Measurements from ENCODE around the gene RASSF4. TPM values are rescaled to one million over a fixed set of nuclear protein-coding genes. Genes with fewer than 3 reads are reported as not detected.

The RASSF4 gene
- total RNA-seq, 1 donor from 2014 or later: 2.0 TPM

DNA sequence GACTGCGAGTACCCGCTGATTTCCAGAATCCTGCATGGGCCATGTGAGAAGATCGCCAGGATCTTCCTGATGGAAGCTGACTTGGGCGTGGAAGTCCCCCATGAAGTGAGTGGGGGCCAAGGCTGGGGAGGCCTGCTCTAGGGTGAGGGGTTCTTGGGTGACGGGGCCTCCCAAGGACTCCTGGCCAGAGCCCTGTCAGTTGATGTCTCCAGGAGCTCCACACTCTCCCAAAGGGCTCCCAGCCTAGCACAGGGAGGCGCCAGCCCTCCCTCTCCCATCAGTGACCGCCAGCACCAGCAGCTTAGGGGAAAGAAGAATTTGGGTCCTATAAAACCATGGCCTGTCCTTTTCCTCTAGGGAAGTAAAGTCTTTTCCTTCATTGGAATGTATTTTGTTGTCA is 31.4 kb downstream of the RASSF4 start:
- ChIA-PET CTCF (no interaction called here), POLR2A (no interaction called here)
- DNase-seq (no peak), ATAC-seq (ENCODE audit: low read depth) (no peak)
- intact Hi-C loops (cut with micrococcal nuclease): no loop called here
- H3K36me3 Mint-ChIP-seq (ENCODE audit: low read depth): no peaks in the 10 kb centered on the region
- TF ChIP-seq, protein P1, sequence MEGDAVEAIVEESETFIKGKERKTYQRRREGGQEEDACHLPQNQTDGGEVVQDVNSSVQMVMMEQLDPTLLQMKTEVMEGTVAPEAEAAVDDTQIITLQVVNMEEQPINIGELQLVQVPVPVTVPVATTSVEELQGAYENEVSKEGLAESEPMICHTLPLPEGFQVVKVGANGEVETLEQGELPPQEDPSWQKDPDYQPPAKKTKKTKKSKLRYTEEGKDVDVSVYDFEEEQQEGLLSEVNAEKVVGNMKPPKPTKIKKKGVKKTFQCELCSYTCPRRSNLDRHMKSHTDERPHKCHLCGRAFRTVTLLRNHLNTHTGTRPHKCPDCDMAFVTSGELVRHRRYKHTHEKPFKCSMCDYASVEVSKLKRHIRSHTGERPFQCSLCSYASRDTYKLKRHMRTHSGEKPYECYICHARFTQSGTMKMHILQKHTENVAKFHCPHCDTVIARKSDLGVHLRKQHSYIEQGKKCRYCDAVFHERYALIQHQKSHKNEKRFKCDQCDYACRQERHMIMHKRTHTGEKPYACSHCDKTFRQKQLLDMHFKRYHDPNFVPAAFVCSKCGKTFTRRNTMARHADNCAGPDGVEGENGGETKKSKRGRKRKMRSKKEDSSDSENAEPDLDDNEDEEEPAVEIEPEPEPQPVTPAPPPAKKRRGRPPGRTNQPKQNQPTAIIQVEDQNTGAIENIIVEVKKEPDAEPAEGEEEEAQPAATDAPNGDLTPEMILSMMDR (IDR thresholded peaks at IDR 0.05): no peak
- peaks cover 2% of the 10 kb centered on the region for H3K27me3 Mint-ChIP-seq
- H3K4me3 Mint-ChIP-seq: no peak overlapping the region
- H3K27ac Mint-ChIP-seq: no peak overlapping the region
- no peaks in the 10 kb centered on the region for H3K9me3 Mint-ChIP-seq
- H3K4me1 Mint-ChIP-seq: no peaks in the 10 kb centered on the region

DNA sequence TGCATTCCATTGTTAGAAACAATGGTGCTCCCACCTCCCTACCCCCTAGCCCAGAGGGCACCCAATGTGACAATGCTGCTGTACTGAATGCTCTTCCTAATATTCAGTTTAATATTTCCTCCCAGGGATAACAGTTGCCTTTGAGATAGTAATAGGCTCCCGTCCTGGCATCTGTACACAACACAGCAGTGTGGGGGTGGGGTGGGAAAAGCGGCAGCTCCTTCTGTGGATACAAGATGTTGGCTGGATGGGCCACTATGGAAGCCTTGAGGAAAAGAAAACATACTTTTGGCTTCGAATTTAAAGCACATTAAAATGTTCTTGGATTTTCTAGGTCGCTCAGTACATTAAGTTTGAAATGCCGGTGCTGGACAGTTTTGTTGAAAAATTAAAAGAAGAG is 32.0 kb downstream of the RASSF4 start:
- H3K4me1 Mint-ChIP-seq: no peaks in the 10 kb centered on the region
- no peak for ATAC-seq (ENCODE audit: low read depth)
- H3K27me3 Mint-ChIP-seq: peaks cover 2% of the 10 kb centered on the region
- no peak for DNase-seq
- H3K9me3 Mint-ChIP-seq: no peaks in the 10 kb centered on the region
- intact Hi-C loops (cut with micrococcal nuclease): no loop called here
- TF ChIP-seq, protein P1 (IDR thresholded peaks at IDR 0.05): no peak
- ChIA-PET CTCF (no interaction called here), POLR2A (no interaction called here)
- H3K36me3 Mint-ChIP-seq (ENCODE audit: low read depth): no peaks in the 10 kb centered on the region
- no peak overlapping the region for H3K4me3 Mint-ChIP-seq
- no peak overlapping the region for H3K27ac Mint-ChIP-seq

DNA sequence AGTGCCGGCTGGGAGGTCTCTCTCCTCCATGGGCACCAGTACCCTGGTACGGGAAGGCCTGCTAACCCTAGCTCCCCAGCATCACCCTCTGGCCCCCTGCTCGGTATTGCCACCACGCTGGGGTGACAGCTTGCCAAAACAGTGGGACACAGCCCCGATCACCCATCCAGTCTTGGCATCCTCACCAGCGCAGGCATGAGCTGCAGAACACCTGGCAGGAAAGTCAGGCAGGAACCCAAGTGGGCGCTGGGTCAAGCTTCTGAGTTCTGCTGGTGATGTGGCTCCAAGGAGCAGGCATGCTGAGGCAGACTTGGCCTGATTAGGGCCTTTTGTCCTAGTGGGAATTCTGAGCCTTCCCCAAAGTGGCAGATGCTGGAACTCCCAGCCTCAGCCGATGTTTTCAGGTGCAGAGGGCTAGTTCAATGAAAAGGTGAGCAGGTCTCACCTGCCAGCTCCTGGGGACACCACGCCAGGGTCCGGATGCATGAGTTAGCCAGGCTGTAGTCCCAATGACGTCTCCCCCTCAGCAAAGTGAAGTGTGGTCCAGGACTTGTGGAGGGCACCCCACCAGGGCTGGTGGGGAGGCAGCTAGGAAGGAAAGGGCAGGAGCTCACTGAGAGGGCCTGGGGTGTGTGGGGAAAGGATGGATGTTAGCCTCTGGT is 32.6 kb downstream of the RASSF4 start:
- Mint-ChIP-seq H3K27me3 (peaks cover 2% of the 10 kb centered on the region), H3K27ac (no peak overlapping the region), H3K36me3 (ENCODE audit: low read depth) (no peaks in the 10 kb centered on the region), H3K4me1 (no peaks in the 10 kb centered on the region), H3K4me3 (no peak overlapping the region), H3K9me3 (no peaks in the 10 kb centered on the region)
- intact Hi-C loops (cut with micrococcal nuclease): no loop called here
- ATAC-seq (ENCODE audit: low read depth): no peak
- TF ChIP-seq, protein P1 (IDR thresholded peaks at IDR 0.05): no peak
- CTCF ChIA-PET: no interaction called here
- POLR2A ChIA-PET: no interaction called here
- no peak for DNase-seq

- TF ChIP-seq, protein P1 (IDR thresholded peaks at IDR 0.05): no peak
- H3K9me3 Mint-ChIP-seq: no peaks in the 10 kb centered on the region
- no peak overlapping the region for H3K4me3 Mint-ChIP-seq
- peaks cover 2% of the 10 kb centered on the region for H3K27me3 Mint-ChIP-seq
- POLR2A ChIA-PET: no interaction called here
- H3K27ac Mint-ChIP-seq: no peak overlapping the region
- DNase-seq: no peak
- no peaks in the 10 kb centered on the region for H3K4me1 Mint-ChIP-seq
- intact Hi-C loops (cut with micrococcal nuclease): no loop called here
- ATAC-seq (ENCODE audit: low read depth): no peak
- no peaks in the 10 kb centered on the region for H3K36me3 Mint-ChIP-seq (ENCODE audit: low read depth)
- CTCF ChIA-PET: no interaction called here
Measured at GRCh38 chr10:44992732-44993225, 33.2 kb downstream of the RASSF4 start.

DNA sequence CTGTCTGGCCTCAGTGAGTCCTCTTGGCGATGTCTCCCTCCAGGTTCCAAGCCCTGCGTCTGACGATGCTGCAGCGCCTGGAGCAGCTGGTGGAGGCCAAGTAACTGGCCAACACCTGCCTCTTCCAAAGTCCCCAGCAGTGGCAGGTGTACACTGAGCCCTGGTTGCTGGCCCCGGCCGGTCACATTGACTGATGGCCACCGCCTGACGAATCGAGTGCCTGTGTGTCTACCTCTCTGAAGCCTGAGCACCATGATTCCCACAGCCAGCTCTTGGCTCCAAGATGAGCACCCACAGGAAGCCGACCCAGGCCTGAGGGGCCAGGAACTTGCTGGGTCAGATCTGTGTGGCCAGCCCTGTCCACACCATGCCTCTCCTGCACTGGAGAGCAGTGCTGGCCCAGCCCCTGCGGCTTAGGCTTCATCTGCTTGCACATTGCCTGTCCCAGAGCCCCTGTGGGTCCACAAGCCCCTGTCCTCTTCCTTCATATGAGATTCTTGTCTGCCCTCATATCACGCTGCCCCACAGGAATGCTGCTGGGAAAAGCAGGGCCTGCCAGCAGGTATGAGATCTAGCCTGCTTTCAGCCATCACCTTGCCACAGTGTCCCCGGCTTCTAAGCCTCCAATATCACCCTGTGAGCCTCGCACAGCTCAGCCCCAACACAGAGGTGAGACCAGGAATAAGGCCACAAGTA is 33.8 kb downstream of the RASSF4 start:
- Mint-ChIP-seq H3K27ac (no peak overlapping the region), H3K4me3 (no peak overlapping the region), H3K27me3 (peaks cover 2% of the 10 kb centered on the region), H3K9me3 (no peaks in the 10 kb centered on the region), H3K4me1 (no peaks in the 10 kb centered on the region), H3K36me3 (ENCODE audit: low read depth) (no peaks in the 10 kb centered on the region)
- POLR2A ChIA-PET: no interaction called here
- CTCF ChIA-PET: no interaction called here
- TF ChIP-seq, protein P1 (IDR thresholded peaks at IDR 0.05): no peak
- DNase-seq (no peak), ATAC-seq (ENCODE audit: low read depth) (no peak)
- intact Hi-C loops (cut with micrococcal nuclease): no loop called here

All from activated B cell treated with CpG ODN at 0.5 μM for 24 hours (primary cell).